Activated CD8-positive, alpha-beta memory T cell treated with anti-CD3 and anti-CD28 coated beads, Interleukin-2, amount 50 U/mL, for 4 hours (primary cell): ENCODE data around the gene DCAF16.

Source experiments
- DNase-seq: peaks from one replicate; pipeline ENCODE4 v3.0.0-alpha.2; 2020

The DCAF16 gene

DNA sequence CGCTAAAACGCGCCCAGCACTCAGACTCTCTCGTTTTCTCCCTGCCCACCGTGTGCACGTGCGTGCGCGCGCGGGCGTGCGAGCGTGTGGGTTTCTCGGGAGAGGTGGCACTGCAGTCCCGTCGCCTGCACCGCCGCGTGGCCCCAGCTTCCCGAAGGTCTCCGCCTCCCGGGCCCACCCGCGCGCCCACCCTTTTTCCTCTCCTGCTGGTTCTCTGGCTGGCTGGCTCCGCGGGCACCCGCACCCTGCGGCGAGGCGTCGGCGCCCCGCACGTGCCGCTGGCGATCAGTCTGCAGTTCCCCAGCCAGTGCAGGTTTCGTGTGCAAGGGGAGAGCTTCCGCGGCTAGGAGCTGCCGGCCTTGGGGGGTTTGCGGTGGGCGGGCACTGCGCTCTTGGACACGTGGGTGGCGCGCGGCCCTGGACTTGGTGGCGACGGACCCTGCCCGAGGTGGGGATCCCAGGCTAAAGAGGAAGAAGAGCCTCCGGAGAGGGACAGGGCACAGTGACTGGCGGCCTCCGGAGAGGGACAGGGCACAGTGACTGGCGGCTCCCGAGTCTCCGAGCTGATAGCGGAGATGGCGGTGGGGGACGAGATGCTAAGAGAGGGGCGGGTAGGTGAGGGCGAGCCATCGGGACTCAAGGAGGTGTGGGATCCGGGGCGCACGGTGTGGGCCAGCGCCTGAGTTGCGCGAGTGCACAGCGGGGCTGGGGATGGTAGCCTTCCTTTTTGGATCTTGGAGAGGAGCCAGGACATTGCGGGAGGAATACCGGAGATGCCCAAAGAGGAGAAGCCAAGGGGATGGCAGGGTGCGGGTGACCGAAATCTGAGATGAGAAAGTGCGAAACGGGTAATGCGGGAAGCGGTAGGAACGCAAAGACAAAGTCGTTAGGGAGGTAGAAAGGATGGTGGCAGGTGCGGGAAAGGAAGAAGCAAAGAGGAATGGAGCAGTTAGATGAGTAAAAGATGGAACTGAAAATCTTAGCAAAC lies 29.0 kb downstream of the DCAF16 start, which contains the start of gene FAM184B:
Gene FAM184B, minus strand, starts transcription at position 322 of the 988 bp plus-strand sequence. CDS start 322 bp downstream, outside the sequence.
- peak; percentile 16 for DNase-seq

DNA sequence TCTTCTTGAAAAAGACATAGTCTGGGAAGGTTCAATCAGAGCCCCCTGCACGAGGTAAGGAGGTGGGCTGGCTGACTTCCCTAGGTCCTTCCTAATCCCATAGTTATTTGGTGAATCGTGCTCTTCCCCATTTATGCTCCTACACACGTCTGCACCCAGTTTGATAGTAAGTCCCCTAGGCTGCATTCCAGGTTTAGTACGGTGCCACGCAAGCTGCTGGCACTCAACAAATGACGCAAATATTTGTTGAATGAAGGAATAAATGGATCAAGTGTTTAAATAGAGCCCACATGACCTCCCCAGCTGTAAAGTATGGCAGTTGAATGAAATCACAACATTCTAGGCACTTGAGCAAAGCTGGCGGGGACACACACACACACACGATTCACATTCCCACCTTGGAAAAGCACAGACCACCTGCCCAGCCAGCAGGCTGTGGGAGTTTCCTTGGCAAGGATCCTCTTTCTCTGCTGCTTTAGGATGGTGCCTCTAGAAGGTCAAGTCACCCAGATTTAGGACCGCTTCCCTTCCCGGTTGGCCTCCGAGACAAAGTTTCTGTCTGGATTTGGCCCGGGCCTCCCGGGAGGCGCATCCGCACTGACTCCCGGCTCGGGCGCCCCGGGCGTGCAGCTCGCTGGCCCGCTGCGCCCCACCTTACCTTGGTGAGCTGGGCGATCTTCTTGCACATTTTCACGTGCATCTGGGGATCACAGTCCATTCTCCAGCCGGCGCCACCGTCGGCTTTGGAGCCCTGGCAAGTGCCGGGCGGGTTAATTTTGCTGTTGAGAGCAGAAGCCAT lies 29.9 kb downstream of the DCAF16 start:
- DNase-seq = no peak

DNA sequence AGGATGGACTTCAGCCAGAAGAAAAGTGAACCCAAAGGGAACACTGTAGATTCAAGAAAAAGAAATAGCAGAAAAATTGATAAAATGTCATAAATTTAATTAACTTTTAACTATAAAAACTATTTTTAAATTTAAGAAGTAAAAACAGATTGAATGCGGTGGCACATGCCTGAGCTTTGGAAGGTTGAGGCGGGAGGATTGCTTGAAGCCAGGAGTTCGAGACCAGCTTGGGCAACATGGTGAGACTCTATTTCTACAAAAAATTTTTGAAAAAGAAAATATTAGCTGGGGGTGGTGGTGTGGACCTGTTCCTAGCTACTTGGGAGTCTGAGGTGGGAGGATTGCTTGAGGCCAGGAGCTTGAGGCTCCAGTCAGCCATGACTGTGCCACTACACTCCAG lies 32.1 kb downstream of the DCAF16 start:
- DNase-seq = no peak

- no peak for DNase-seq
Observed at GRCh38 chr4:17773135-17773698, 37.3 kb downstream of the DCAF16 start.

DNA sequence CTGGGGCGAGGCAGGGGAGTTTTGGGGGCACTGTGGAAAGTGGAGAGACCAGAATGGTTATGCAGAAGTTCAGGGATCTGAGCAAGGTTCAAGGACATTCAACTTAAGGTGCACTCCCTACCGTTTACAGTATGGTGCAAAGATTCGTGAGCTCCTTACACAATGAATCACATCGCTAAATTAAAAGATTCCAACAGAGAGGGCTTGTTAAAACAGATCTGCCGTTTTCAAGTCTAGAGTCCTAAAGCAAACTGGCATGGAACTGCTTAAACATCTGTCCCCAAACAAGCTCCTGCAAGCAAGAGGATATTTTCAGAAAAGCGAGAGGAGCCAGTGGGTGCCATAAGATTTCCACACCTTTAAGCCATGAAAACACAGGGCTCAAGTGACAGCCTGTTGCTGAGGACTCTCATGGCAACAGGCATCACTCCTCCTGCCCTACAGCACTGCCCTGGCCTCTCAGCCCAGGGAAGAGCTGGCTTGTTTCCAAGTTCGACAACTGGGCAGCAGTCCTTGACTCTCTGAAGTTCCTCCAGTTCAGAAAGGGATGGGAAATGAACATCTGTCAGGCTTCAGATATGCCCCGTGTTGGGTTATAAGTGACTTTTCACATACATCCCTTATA lies 39.2 kb downstream of the DCAF16 start:
- DNase-seq = no peak

- DNase-seq = no peak
Observed at GRCh38 chr4:17770845-17771244, 39.7 kb downstream of the DCAF16 start.

- no peak for DNase-seq
Observed at GRCh38 chr4:17769406-17770174, 41.0 kb downstream of the DCAF16 start.

GRCh38 chr4:17766826-17767458 lies 43.6 kb downstream of the DCAF16 start:
- DNase-seq = no peak

DNA sequence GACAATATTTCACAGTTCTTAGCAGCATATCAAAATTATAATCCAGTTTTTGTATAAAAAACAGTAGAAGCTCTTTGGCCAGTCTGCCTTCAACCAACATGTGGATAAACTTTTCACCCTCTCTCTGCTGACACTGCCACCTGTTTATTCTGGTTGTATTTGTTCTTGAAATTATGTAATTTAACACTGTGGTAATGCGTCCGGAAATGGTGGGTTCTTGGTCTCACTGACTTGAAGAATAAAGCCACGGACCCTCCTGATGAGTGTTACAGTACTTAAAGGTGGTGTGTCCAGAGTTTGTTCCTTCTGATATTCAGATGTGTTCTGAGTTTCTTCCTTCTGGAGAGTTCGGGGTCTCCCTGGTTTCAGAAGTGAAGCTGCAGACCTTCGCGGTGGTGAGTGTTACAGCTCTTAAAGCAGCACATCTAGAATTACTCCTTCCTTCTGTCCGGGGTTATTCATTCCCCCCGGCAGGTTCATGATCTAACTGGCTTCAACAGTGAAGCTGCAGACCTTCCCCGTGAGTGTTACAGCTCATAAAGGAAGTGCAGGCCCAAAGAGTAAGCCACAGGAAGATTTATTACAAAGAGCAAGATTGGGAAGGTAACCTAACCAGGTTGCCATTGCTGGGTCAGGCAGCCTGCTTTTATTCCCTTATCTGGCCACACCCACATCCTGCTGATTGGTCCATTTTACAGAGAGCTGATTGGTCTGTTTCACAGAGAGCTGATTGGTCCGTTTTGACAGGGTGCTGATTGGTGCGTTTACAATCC lies 44.9 kb downstream of the DCAF16 start:
- DNase-seq = no peak

DNA sequence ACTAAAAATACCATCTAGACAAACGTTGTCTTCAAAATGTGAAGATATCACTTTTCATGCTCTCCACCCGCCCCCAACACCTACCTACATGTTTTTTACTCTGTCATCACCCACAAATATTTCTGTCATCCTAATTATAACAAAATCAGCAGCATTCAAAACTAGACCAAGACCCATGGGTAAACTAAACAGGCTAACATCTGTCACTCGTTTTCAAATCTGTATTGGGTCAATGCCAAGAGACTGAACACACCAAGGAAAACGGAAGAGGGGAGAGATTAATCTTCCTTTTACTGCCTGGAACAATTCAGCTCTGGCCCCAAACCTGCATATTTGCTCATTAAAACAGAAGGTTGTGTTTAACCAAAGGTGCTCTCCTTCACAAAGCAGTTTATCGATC lies 46.6 kb downstream of the DCAF16 start:
- DNase-seq = no peak

- no peak for DNase-seq
Observed at GRCh38 chr4:17763416-17763815, 47.1 kb downstream of the DCAF16 start.

GRCh38 chr4:17762726-17763125 lies 47.8 kb downstream of the DCAF16 start:
- no peak for DNase-seq

DNA sequence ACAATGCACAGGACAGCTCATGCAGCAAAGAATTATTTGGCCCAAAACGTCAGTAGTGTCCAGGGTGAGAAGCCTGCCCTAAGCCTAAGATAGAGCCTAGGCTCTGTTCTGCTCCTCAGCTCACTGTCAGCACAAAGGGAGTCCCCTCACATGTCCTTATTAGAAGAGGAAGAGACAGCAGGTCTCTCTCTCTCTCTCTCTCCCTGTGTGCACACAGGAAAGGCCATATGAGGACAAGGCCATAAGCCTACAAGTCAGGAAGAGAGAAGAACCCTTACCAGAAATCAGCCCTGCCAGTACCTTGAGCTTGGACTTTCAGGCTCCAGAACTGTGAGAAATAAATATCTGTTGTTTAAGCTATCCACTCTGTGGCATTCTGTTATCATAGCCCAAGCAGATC lies 49.5 kb downstream of the DCAF16 start:
- DNase-seq = no peak

DNA sequence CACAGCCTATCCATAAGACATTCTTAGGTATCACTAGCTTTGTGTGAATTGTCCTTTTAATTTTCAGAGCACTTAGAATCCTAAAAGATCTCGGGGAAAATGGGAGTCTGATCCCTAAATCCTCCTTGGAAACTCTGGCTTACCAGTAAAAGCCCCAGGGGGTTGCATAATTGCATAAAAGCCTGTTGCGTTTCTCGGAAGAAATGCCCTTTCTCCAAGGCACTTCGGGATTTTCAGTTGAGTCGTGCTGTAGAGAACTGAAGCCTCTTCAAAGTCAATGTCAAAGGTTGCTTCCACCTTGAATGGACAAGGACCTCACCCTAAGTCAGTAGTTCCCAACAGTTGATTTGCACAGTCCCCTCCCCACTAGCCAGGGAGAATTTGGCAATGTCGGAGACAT lies 49.9 kb downstream of the DCAF16 start:
- no peak for DNase-seq

DNA sequence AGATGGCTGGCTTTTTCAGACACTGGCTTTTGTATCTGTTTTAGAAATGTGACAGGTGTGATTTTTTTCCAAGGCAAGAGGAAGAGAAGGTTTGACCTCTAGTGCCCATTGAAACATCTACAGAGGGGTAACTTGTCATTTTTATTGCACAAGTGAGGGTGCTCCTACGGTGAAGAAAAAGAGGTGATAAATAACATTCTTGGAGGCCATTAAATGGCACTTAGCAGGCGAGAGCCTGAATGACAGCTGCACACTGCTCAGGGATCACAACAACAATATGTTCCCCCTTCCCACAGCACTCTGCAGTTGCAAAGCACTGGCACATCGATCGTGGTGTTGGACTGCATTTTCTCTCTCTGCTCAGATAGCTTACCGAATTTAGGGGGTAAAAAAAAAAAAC lies 52.1 kb downstream of the DCAF16 start:
- no peak for DNase-seq

DNA sequence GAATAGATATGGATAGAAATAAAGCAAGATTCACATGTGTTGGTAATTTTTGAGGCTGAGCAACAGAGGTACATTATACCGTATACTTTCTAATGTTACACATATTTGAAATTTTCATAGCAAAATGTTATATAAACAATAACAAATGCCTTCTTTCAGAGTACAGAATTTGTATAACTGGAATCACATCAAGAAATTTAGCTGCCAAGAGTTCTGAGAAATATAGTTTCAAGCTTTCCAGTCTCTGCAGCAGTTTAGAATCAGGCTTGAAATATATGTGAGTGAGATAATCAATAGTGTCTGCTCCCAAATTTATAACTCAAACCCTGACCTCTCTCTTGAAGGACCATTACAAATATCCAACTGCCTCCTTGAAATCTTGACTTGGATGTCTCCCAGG lies 52.9 kb downstream of the DCAF16 start:
- no peak for DNase-seq

GRCh38 chr4:17753646-17754045 lies 56.9 kb downstream of the DCAF16 start:
- no peak for DNase-seq
